GM19467 (cell line): Measurements from ENCODE around the gene PMVK.

Source experiments
- ATAC-seq: cut with Tn5 transposase; IDR thresholded peaks from one replicate; pipeline ENCODE4 v1.9.1; 2021; ENCODE audit warnings: mild to moderate bottlenecking, moderate library complexity; ENCODE audit not compliant: unreplicated experiment

PMVK gene

DNA sequence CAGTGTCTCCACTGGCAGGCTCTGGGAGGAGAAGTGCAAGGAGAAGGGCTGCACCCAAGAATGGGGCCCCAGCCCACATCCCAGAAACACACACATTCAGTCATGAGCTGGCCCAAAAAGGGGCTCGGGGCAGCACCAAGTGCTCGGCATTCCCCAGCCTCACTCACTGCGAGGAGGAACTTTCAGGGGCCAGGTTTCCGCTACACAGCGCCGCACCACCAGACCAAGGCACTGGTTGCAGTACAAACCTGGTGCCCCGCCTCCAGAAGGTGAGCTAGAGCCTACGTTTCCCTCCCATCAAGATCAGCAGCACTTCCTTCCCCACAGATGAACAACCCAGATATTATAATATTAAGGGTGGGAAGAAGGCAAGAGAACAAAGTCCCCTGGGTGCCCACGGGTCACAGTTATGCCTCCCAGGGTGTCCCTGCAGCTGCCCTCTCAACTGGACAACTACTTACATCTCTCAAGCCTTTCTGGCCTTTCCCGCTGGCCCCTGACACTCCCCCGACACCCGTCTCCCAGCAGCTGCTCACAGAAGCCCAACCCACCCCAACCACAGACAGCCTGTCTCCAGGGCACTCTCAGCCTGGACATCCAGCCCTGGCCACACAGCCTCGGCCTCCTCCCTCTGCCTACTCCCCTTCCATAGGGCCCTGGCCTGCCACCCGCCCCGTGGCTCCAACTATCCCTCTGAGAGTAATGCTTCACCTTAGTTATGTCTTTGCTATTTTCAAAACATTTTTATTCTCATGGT lies 15.6 kb upstream of the PMVK start:
- ATAC-seq = no peak

DNA sequence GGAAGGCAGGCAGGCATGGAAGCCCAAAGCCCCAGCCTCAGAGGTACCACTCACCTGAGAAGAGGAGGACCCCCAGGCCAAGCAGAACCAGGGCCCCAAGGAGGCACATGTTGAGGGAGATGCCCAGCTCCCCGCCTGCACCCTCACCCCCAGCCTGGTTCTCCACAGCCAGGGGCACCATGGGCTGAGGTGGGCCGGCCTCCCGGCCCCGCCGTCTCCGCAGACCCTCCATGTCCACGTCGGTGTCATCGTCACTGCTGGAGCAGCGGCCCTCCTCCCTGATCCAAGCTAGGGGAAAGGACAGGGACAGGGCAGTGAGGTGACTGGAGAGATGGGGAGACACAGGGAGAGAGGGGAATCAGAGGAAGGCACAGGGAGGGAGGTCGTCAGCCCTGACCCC lies 11.6 kb upstream of the PMVK start:
- no peak for ATAC-seq

DNA sequence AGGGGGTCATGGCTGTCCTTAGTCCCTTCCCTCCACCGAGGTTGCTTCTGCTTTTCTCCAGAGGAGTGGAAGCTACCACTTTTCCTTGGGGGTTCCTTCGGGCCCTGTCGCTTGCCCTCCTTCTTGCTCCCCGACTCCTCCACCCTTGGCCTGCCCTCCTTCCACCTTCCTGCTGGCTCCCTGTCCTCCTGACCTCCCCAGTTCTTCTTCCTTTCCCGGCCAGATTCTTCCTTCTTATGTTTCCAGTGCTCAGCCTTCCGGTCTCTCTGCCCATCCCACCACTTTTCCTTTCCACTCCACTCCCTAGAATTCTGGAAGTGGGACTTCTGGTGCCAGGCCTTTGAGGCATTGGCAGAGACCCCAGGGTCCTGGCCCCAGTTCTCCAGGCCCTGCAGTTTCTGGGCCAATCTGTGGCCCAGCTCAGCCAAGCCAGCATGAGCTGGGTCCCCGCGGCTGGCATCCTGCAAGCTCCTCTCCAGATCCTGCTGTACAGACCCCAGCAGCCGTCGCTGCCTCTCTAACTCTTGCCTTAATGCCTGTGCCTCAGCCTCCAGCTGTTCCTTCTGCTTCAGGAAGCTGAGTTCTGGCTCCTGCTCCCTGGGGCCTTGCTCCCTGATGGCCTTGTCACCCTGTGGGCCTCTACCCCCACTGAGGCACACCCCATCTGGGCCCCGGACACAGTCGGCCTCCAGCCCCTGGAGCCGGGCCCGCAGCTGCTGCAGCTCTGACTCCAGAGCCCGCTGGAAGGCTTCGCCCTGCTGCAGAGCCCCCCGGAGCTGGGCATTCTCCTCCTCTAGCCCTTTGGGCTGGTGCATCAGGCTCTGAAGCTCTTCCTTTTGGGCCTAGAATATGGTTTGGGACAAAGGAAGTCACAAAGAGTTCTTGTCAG lies 9.7 kb upstream of the PMVK start:
- ATAC-seq = no peak

DNA sequence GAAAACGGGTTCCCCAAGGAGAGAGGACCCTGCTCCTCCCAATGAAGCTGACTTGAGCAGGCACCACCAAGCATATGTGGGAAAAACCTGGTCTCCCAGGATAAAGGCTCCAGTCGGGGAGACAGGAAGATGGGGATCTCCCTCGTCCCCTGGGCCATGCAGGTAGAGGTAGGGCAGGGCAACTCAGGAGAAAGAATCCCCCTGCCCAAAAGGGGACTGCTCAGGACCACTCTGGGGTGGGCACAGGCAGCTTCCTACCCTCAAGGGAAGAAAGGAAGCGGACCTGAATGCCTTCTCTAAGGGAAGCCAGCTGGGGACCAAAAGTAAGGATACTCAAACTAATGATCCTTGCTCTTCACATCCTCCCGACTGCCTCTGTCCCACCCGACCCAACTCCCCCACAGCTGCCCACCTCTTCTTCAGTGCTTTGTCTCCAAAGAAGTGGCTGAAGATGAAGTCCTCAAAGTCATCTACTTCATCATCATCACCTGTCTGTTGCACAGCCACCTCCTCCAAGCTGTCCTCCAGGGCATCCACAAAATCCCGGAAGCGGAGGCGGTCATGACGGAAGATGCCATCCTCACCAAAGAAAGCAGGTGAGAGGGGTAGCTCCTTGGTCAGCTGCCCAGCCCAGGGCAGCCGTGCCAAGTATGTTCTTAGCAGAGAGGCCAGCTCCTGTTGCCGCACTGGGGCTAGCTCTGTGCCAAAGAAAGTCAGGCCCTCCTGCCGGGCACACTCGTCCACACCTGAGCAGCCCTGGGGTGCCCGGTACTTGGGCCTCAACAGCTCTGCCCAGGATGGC lies 8.8 kb upstream of the PMVK start:
- no peak for ATAC-seq

DNA sequence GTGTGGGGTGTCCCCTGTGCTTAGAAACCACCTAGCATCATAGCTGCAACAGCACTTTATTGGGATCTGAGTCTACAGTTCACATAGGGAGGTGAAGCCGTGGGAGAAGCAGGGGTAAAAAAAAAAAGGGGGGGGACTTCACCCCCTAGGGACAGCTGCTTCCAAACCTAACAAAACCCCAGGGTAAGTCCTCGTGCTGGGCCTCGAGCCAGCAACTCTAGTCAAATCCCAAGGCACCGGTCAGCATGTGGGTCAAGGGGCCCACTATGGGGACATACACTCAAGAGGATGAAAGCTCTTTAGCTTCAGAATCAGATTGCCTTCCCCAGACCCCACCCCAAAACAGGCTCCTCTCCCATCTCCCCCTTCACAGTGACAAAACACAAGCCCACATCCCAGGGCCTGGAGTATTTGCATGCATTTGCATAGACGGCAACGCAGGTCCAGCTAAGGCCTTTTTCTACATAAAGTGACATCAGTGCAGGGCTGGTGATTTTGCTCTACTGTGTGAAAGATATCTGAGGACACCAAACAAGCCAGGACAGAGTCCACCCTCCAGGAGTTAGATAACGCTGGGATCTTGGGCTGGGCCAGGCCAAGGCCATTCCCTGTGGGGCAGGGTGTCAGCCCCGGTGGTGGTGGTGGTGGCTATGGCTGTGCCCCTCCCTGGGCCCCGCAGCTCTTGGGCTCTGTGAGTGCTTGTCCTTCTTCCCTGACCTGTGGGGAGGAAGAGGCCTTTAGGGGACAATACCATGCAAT lies 8.1 kb upstream of the PMVK start:
- no peak for ATAC-seq

DNA sequence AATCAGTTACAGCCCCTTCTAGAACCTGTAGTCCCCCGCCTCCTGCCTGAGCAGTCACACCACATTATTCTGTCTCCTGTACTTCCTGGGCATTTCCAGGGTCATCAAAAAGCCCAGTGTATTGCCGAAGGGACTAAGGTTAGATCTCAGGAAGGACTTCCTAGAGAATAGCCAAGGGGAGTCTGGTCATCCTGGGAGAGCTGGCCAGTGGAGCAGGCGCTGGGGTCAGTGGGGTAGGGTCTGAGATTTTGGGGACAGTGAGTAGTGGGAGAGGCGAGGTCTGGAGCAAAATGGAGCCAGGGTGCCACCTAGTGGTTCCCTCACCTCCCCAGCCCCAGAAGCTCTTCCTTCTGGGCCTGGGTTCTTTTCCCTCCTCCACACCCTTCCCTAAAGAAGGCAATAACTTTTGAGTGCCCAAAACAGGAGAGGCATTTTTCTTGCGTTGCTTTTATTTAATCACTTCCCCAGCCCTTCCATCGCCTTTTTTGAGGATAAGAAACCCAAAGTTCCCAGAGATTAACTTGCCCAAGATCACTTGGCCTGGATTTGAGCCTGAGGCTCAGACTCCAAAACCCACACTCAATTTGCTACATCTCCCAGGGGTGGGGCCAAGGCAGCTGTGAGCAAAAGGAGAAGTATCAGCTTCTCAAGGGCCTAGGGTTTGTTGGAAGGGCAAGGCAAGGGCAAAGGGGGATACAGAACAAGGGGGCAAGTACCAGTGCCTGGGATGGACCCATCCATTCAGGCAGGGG lies 7.3 kb upstream of the PMVK start:
- ATAC-seq = no peak

DNA sequence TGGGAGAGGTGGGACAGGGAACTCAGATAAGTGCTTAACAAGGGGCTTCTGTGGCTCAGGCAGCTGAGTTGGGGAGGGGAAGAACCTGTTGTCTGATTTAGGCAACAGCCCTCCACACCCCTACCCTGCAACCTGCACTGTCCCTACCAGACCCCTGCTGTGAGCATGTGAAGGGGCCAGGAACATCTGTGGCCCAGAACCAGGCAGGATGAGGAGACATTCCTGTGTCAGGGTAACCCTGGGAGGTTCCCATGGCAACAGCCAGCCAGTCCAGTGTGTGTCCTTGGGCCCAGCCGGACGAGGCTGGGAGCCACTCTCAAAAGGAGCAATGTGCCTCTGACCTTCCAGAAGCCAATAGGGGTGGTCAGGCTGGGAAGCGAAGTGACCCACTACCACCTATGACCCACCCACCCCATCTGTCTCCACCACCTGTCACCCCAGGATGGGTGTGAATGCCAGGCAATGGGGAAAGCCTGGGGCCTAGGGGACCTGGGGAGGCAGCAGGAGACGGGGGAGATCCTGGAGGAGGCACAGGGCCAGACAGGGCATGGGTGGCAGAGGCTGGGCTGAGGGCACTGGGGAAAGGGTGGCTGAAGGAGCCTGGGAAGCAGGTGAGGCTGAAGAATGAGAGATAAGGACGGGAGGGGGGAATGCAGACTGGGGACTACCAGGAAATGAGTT lies 5.0 kb upstream of the PMVK start:
- no peak for ATAC-seq

DNA sequence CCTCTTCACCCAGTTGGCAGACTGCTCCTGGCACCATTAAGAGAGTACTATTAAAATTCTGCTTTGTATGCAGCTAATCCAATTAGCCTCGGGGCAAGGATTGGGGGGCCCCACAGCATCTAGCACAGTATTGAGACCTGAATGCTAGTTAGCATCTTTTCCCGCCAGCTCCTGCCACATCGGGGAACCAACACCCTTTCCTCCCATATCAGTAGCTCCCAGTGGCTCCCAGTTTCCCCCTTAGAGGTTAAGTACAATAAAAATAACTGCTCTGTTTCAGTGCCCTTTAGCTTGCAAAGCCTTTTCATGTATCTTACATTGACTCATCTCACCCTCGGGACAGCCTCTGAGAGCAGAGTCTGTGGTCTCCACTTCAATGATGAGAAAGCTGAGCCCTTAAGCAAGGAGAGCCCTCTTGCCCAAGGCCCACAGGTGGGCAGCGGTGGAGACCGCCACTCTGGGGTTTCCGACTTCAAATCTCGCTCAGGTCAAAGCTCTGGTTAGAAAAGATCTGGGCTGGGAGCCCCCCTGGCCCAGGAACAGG lies 4.2 kb upstream of the PMVK start:
- ATAC-seq = no peak

DNA sequence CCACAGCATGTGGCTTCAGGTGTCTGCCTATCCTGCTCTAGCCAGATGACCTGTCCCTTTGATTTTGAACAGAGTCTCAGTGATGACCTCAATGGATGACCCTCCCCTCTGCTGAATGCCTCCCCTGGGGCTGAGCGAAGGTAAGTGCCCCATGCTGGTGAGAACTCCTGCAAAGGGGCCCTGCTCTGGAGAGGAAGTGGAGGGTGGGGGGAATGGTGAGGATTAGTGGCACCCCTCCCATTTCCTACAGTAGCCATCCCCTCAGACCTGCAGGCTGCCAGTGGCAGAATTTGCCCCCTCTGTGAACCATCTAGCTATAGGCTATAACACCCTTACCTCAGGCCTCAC lies 3.7 kb upstream of the PMVK start:
- no peak for ATAC-seq

DNA sequence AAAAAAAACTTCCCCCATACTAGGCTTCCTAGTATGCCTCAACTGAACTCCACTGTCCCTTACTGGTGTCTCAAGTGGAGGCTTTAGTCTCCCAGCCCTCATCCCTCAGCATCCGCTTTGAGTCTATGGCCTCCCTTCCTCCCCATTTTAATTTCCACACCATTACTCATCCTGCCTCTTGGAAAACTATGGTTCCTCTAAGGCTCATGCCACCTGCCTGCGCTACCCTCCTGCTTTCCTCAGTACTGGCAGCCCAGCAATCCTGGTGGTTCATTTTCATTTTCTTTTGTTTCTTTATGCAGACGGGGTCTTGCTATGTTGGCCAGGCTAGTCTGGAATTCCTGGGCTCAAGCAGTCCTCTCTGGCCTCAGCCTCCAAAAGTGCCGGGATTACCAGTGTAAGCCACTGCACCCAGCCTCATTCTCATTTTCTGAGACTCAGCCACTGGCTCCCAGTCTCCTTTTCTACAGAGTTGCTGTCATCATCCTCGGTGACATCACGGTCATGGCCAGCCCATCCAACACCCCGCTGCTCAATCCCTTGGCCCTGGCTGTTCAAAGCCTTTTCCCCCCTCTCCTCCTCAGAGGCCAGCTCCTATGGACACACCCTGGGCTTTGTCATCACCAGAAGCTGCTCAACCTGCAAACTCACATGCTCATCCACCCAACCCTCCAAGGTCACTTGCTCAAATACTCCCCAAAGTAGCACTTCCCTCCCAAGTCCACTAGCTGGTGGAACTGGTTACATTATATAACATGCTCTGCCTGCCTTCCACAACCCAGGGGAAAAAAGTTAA lies 2.3 kb upstream of the PMVK start:
- ATAC-seq = no peak

DNA sequence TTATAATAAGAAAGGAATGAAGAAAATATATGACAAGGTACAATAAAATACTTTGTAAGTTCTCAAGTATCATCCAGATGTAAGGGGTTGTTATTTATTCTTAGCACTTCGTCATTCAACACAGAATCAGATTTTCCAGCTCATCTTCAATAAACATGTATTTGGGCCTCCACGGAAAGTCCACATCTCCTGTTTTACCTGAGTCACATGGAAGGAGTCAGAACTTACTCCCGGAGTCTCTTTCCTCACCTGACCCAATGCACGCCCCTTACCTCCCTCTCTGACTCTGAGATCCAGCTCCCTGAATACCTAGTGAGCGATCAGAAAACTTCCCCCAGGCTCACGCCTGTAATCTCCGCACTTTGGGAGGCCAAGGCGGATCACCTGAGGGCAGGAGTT lies 1.5 kb upstream of the PMVK start:
- no peak for ATAC-seq

DNA sequence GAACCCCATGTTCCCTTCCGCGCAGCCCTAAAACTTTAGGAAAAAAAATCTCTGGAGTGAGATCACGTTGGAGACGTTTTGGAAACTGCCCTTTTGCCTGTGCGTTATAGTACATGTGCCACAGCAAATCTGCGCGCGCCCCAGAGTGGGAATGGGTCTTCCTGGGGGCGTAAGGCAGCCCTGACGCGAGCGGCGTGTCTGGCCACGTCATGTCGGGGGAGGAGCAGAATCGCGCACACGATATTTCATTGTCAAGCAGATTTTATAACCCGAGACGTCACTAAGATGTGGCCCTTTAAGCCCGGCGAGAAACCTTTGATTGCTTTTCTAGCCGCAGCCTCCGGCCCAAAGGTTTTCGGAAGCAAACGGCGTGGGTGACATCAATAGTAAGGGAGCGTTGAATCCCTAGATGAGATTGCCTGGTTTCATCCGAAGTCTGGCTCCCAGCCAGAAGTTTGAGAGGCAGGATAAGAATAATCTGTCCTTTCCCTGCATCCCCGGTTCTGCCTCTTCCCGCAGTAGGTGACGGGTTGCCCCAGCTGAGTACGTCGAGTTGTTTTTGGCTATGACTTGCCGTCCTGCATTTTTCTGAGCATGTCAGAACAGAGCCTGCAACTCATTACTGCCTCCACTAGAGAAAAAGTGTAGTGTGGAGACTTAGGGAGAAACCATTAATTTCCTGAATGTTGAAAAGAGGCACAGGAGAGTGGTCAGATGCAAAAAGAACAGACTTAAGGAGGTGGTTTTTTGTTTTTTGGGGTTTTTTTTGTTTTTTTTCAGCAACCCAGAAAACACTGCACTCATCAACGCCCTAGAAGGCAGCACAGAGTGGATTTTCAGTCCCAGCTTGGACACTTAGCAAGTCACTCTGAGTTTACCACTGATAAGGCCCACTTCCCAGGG lies 817 bp upstream of the PMVK start:
- ATAC-seq = peak; percentile 51

DNA sequence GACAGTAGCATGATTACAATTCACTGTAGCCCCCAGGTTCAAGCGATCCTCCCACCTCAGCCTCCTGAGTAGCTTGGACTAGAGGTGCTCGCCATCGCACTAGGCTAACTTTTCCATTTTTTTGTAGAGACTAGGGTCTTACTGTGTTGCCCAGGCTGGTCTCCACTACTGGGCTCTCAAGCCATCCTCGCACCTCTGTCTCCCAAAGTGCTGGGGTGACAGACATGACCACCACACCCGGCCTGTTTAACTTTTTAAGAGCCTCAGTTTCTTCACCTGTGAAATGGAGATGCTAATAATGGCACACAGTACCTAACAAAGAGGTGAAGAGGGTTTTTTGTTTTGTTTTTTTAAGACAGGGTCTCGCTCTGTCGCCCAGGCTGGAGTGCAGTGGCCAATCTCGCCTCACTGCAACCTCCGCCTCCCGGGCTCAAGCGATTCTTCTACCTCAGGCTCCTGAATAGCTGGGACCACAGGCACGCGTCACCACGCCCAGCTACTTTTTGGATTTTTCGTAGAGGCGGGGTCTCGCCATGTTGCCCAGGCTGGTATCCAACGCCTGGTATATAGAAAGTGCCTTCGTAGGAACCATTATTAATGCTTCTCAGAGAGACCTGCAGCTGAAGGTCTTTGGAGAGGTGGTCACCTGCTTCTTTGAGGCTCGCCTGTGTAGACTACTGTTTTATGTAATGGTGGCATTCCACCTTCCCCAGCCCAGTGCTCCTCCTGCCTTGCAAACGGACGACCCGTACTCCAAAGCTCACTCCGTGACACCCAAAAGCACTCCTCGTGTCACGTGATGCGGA lies 567 bp downstream of the PMVK start:
- no peak for ATAC-seq

DNA sequence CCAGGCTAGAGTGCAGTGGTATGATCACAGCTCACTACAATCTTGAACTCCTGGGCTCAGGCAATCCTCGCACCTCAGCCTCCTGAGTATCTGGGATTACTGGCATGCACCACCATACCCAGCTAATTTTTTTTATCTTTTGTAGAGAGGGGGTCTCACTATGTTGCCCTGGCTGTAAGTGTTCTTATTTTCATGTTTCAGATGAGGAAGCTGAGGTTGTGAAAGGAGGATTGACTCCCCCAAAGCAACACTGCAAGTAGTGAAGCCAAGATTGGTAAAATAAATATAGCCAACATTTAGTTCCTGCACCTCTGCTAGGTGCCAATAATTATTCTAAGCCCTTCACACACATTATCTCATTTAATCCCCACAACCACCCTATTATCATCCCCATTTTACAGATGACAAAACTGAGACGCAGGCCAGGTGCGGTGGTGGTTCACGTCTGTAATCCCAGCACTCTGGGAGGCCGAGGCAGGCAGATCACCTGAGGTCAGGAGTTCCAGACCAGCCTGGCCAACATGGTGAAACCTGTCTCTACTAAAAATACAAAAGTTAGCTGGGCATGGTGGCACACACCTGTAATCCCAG lies 2.1 kb downstream of the PMVK start:
- no peak for ATAC-seq

DNA sequence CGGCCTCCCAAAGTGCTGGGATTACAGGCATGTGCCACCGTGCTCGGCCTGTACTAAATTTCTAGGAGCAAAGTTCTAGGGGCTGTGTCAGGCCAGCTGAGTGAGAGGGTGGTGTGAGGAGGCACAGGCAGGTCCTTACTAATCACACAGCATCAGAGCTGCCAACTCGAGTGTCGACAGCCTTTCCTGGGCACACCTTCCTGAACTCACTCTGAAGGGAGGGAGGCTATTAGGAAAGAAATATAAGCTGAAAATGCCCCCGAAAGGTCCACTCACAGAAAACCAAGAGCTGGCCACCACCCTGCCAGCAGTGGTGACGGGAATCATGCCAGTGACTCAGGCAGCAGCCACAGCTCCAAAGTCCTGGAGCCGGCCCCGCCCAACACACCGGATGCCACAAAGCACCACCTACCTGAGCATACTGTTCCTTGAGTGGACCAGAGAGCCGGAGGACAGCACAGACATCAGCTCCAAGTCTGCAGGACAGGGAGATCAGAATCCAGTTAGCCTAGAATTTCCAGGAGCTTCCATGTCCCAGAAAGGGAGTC lies 4.5 kb downstream of the PMVK start:
- no peak for ATAC-seq

DNA sequence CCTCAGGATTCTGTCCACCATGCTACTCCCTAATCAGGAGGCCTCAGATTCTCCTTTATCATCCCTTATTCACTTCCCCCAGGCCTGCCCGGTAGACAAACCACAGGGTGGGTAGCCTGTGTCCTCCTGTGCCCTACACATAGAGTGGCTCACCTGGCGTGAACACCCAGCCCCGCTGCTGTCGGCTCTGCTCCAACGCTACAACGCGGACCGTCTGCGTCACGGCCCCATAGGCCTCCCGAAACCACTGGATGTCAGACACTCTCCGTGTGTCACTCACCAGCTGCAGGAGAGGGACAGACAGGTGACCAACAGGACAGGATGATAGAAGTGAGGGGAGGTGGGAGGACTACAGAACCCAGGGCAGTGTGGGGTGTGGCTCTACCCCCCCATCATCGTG lies 10.3 kb downstream of the PMVK start:
- ATAC-seq = no peak
